Liver (tissue), 9 donors: Measurements from ENCODE around the gene NOP14. TPM values are rescaled to one million over a fixed set of nuclear protein-coding genes. Genes with fewer than 3 reads are reported as not detected.
"Not testable (repeated sequence)": the region's sequence is repeated elsewhere in the genome, so short reads cannot be mapped to it uniquely, and the experiment has no call there.

ENCODE experiments used
- DNase-seq: peaks from one replicate; pipeline ENCODE4 v3.0.0-alpha.2; 2017; ENCODE audit warnings: low spot score
- H3K27ac ChIP-seq, 2 donors: one replicate each; pipeline ENCODE4 v1.7.0; 2013; ENCODE audit warnings: inconsistent platforms in 2 of 2, low read length in 2 of 2, control low read depth in 1 of 2, low read depth in 1 of 2, mild to moderate bottlenecking in 1 of 2
- H3K27me3 ChIP-seq, 4 donors: one replicate each; pipeline versions ENCODE4 v1.6.1 to v1.7.0; 2013; ENCODE audit warnings: low read length in 3 of 4, inconsistent platforms in 1 of 4, mild to moderate bottlenecking in 1 of 4, moderate library complexity in 1 of 4; ENCODE audit not compliant: control insufficient read depth in 4 of 4, insufficient read depth in 4 of 4
- H3K36me3 ChIP-seq, 4 donors: one replicate each; pipeline versions ENCODE4 v1.6.1 to v1.7.0; 2013; ENCODE audit warnings: low read length in 3 of 4, mild to moderate bottlenecking in 3 of 4, low read depth in 1 of 4, moderate library complexity in 1 of 4; ENCODE audit not compliant: control insufficient read depth in 4 of 4, insufficient read depth in 3 of 4
- H3K4me1 ChIP-seq, 4 donors: one replicate each; pipeline versions ENCODE4 v1.6.1 to v1.7.0; 2013; ENCODE audit warnings: low read length in 3 of 4, mild to moderate bottlenecking in 3 of 4, moderate library complexity in 1 of 4; ENCODE audit not compliant: control insufficient read depth in 4 of 4, insufficient read depth in 4 of 4
- H3K4me3 ChIP-seq, 3 donors: one replicate each; pipeline versions ENCODE4 v1.6.1 to v1.7.0; 2013; ENCODE audit warnings: low read length in 3 of 3, control low read depth in 1 of 3, low read depth in 1 of 3, mild to moderate bottlenecking in 1 of 3
- H3K9ac ChIP-seq, 2 donors: one replicate each; pipeline ENCODE4 v1.7.0; 2013; ENCODE audit warnings: low read length in 2 of 2, mild to moderate bottlenecking in 2 of 2, moderate library complexity in 2 of 2, control low read depth in 1 of 2, low read depth in 1 of 2
- H3K9me3 ChIP-seq, 4 donors: one replicate each; pipeline versions ENCODE4 v1.6.1 to v1.7.0; 2013; ENCODE audit warnings: low read length in 3 of 4; ENCODE audit not compliant: control insufficient read depth in 4 of 4
- ATF3 ChIP-seq: IDR thresholded peaks from 2 replicates; pipeline ENCODE4 v1.6.1; 2016; ENCODE audit warnings: antibody characterized with exemption
- EGR1 ChIP-seq, 2 donors: IDR thresholded peaks; 2 replicates each; pipeline ENCODE4 v1.6.1; 2016 to 2018; ENCODE audit warnings: antibody characterized with exemption in 2 of 2, low read depth in 2 of 2
- FOXA1 ChIP-seq: IDR thresholded peaks from 2 replicates; pipeline ENCODE4 v1.6.1; 2016; ENCODE audit warnings: antibody characterized with exemption
- FOXA2 ChIP-seq: IDR thresholded peaks from 2 replicates; pipeline ENCODE4 v1.6.1; 2016; ENCODE audit warnings: antibody characterized with exemption
- GABPA ChIP-seq, 2 donors: IDR thresholded peaks in 1 of 2; conservative IDR thresholded peaks in 1 of 2; 2 replicates each; pipeline ENCODE4 v1.6.1; 2016; ENCODE audit warnings: antibody characterized with exemption in 2 of 2, mild to moderate bottlenecking in 1 of 2, moderate library complexity in 1 of 2
- HNF4A ChIP-seq, 2 donors: conservative IDR thresholded peaks; 2 replicates each; pipeline ENCODE4 v1.6.1; 2016; ENCODE audit warnings: antibody characterized with exemption in 2 of 2, mild to moderate bottlenecking in 2 of 2
- HNF4G ChIP-seq: IDR thresholded peaks from 2 replicates; pipeline ENCODE4 v1.6.1; 2016; ENCODE audit warnings: antibody characterized with exemption
- JUND ChIP-seq, 2 donors: IDR thresholded peaks; 2 replicates each; pipeline ENCODE4 v1.6.1; 2016; ENCODE audit warnings: antibody characterized with exemption in 2 of 2
- MAX ChIP-seq: IDR thresholded peaks from 2 replicates; pipeline ENCODE4 v1.6.1; 2016; ENCODE audit warnings: antibody characterized with exemption
- NR2F2 ChIP-seq: IDR thresholded peaks from 2 replicates; pipeline ENCODE4 v1.6.1; 2016; ENCODE audit warnings: antibody characterized with exemption
- RAD21 ChIP-seq, 2 donors: IDR thresholded peaks; 2 replicates each; pipeline ENCODE4 v1.6.1; 2016; ENCODE audit warnings: antibody characterized with exemption in 2 of 2, mild to moderate bottlenecking in 2 of 2
- RXRA ChIP-seq, 2 donors: IDR thresholded peaks; 2 replicates each; pipeline ENCODE4 v1.6.1; 2017 to 2018; ENCODE audit warnings: antibody characterized with exemption in 2 of 2, mild to moderate bottlenecking in 1 of 2
- SP1 ChIP-seq: IDR thresholded peaks from 2 replicates; pipeline ENCODE4 v1.6.1; 2018; ENCODE audit warnings: antibody characterized with exemption, mild to moderate bottlenecking
- TAF1 ChIP-seq: conservative IDR thresholded peaks from 2 replicates; pipeline ENCODE4 v1.6.1; 2016; ENCODE audit warnings: antibody characterized with exemption, mild to moderate bottlenecking
- YY1 ChIP-seq: IDR thresholded peaks from 2 replicates; pipeline ENCODE4 v1.6.1; 2016; ENCODE audit warnings: antibody characterized with exemption, mild to moderate bottlenecking
- ZBTB33 ChIP-seq: IDR thresholded peaks from 2 replicates; pipeline ENCODE4 v1.6.1; 2016; ENCODE audit warnings: antibody characterized with exemption
- WGBS: extraction: QIAGEN DNeasy Blood & Tissue Kit; methylation state at CpG from one replicate; pipeline ENCODE4 v1.1.7; 2013; 5-methylcytosine and 5-hydroxymethylcytosine counted together
- polyA plus RNA-seq, 2 donors: library from polyadenylated mRNA; stranded (reverse) in 1 of 2; unstranded in 1 of 2; fragments of 200-250 nt in 1 of 2; fragments of >200 nt in 1 of 2; fragmentation: Nextera tagmentation in 1 of 2; extraction: Ambion mirVana in 1 of 2; gene quantifications; one replicate each; pipeline versions ENCODE4 v1.2.1 to v1.2.3, GENCODE V29; 2013 to 2015
- total RNA-seq, 2 donors: library from RNA; depleted of rRNA; stranded (reverse); fragments of >200 nt; gene quantifications; one replicate each; pipeline ENCODE4 v1.2.3, GENCODE V29; 2014
- TF ChIP-seq, protein P1 (sequence below): IDR thresholded peaks from 2 replicates; pipeline ENCODE4 v1.6.1; 2016; ENCODE audit warnings: antibody characterized with exemption, mild to moderate bottlenecking
- TF ChIP-seq, protein P2 (sequence below): fragments of 150-350 bp; IDR thresholded peaks from 2 replicates; pipeline ENCODE4 v1.5.1; 2017; ENCODE audit warnings: improper control_type of control experiment, low read depth, low read length; ENCODE audit not compliant: missing input control
- donor health status: healthy.
- donor health status: healthy.
- donor health status: healthy.
- donor health status: healthy.
- donor health status: healthy.

Gene NOP14
- total and polyA plus RNA-seq, 4 donors, result 10.5 to 22.9 (median 14.4) TPM

DNA sequence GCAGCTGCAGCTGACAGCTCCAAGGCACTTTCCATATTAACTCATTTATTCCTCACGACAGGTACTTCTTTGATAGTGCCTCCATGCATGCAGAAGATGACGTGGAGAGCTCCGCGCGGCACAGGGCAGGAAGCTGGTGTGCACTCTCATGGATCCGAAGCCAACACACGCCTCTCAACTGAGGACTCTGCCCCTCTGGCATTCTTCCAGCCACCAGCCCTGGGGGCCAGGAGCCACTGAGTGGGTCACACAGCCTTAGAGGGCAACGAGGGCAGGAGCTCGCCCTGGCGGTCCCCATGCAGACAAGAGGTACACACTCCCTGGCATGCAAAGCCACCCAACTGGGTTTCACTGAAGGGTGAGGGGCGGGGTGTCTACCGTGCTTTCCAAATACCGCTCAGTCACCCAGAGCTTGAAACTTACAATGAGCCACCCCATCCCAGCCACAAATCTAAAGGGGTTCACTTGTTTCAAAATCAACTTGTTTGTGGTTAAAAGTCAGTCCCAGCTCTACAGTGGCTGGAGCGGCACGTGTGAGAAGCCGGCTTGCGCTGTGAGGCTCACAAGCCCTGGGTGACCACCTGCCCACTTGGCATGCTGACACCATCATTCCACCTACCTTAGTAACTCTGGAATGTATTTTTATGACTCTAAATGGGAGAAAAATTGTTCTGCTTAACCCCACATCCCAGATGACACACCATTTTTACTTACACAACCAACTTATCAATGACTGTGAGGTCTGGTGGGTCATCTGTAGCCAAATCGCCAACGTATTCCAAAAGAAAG, 16.2 kb downstream of the NOP14 start:
- Histone ChIP-seq H3K27me3 (no peaks in the 10 kb centered on the region), H3K27ac (peak overlapping the region; percentile 49 to 58), H3K9me3 (no peaks in the 10 kb centered on the region), H3K9ac (no peak overlapping the region), H3K36me3 (peaks cover 17 to 63% (median 38%) of the 10 kb centered on the region in 4 donors), H3K4me1 (peaks cover 8 to 29% (median 22%) of the 10 kb centered on the region in 4 donors), H3K4me3 (no peak overlapping the region)
- TF ChIP-seq, protein P1, sequence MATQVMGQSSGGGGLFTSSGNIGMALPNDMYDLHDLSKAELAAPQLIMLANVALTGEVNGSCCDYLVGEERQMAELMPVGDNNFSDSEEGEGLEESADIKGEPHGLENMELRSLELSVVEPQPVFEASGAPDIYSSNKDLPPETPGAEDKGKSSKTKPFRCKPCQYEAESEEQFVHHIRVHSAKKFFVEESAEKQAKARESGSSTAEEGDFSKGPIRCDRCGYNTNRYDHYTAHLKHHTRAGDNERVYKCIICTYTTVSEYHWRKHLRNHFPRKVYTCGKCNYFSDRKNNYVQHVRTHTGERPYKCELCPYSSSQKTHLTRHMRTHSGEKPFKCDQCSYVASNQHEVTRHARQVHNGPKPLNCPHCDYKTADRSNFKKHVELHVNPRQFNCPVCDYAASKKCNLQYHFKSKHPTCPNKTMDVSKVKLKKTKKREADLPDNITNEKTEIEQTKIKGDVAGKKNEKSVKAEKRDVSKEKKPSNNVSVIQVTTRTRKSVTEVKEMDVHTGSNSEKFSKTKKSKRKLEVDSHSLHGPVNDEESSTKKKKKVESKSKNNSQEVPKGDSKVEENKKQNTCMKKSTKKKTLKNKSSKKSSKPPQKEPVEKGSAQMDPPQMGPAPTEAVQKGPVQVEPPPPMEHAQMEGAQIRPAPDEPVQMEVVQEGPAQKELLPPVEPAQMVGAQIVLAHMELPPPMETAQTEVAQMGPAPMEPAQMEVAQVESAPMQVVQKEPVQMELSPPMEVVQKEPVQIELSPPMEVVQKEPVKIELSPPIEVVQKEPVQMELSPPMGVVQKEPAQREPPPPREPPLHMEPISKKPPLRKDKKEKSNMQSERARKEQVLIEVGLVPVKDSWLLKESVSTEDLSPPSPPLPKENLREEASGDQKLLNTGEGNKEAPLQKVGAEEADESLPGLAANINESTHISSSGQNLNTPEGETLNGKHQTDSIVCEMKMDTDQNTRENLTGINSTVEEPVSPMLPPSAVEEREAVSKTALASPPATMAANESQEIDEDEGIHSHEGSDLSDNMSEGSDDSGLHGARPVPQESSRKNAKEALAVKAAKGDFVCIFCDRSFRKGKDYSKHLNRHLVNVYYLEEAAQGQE, result no peak
- TF ChIP-seq FOXA1 (no peak), HNF4G (peak; percentile 48), EGR1 (IDR thresholded peaks at IDR 0.05; ENCODE audit: low read depth in 2 of 2) (no peak), RXRA (IDR thresholded peaks at IDR 0.05) (peak; percentile 43 to 44), NR2F2 (no peak), JUND (IDR thresholded peaks at IDR 0.05) (no peak), ATF3 (no peak), RAD21 (IDR thresholded peaks at IDR 0.05) (peak in 1 of 2 donors; percentile 19), HNF4A (conservative IDR thresholded peaks at IDR 0.05) (peak; percentile 79 to 80), ZBTB33 (no peak), MAX (no peak), GABPA (IDR thresholded peaks at IDR 0.05 in 1 of 2, conservative IDR thresholded peaks at IDR 0.05 in 1 of 2) (no peak), SP1 (peak; percentile 42), YY1 (no peak), TAF1 (no peak), FOXA2 (no peak)
- TF ChIP-seq, protein P2, sequence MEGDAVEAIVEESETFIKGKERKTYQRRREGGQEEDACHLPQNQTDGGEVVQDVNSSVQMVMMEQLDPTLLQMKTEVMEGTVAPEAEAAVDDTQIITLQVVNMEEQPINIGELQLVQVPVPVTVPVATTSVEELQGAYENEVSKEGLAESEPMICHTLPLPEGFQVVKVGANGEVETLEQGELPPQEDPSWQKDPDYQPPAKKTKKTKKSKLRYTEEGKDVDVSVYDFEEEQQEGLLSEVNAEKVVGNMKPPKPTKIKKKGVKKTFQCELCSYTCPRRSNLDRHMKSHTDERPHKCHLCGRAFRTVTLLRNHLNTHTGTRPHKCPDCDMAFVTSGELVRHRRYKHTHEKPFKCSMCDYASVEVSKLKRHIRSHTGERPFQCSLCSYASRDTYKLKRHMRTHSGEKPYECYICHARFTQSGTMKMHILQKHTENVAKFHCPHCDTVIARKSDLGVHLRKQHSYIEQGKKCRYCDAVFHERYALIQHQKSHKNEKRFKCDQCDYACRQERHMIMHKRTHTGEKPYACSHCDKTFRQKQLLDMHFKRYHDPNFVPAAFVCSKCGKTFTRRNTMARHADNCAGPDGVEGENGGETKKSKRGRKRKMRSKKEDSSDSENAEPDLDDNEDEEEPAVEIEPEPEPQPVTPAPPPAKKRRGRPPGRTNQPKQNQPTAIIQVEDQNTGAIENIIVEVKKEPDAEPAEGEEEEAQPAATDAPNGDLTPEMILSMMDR, result no peak
- no peak for DNase-seq
- 52% methylated on average over 19 of the region's 19 CpGs for WGBS

- not testable (repeated sequence) for H3K27ac ChIP-seq, H3K9ac ChIP-seq, H3K9me3 ChIP-seq, DNase-seq, H3K4me3 ChIP-seq, H3K27me3 ChIP-seq
- Histone ChIP-seq H3K36me3 (peaks cover 20 to 67% (median 45%) of the 10 kb centered on the region in 4 donors), H3K4me1 (peaks cover 8 to 29% (median 22%) of the 10 kb centered on the region in 4 donors)
- WGBS, result 93% methylated on average over 28 of the region's 30 CpGs
These were observed 17.3 kb downstream of the NOP14 start for GRCh38 chr4:2945619-2946604.
